AG20443 (cell line): ENCODE measurements around the gene MYO15B.

Experiments used
- DNase-seq: peaks from one replicate; pipeline ENCODE4 v3.0.0; 2012; ENCODE audit warnings: low spot score, mixed read lengths

The MYO15B gene

GRCh38 chr17:75558666-75559530 lies 28.7 kb upstream of the MYO15B start:
- DNase-seq, result no peak

GRCh38 chr17:75559958-75560533 lies 27.6 kb upstream of the MYO15B start:
- no peak for DNase-seq

- DNase-seq, result peak; percentile 84
Measured at GRCh38 chr17:75561927-75562603, 25.5 kb upstream of the MYO15B start.

GRCh38 chr17:75563063-75563758 lies 24.4 kb upstream of the MYO15B start:
- DNase-seq, result no peak

GRCh38 chr17:75564195-75564594 lies 23.4 kb upstream of the MYO15B start:
- no peak for DNase-seq

GRCh38 chr17:75565066-75565465 lies 22.5 kb upstream of the MYO15B start:
- DNase-seq, result peak; percentile 85

- no peak for DNase-seq
Measured at GRCh38 chr17:75565618-75566017, 22.0 kb upstream of the MYO15B start.

GRCh38 chr17:75566416-75566815 lies 21.2 kb upstream of the MYO15B start:
- DNase-seq, result no peak

- no peak for DNase-seq
Measured at GRCh38 chr17:75566834-75567233, 20.8 kb upstream of the MYO15B start.

- no peak for DNase-seq
Measured at GRCh38 chr17:75568412-75569255, 19.0 kb upstream of the MYO15B start.

GRCh38 chr17:75570034-75570676 lies 17.4 kb upstream of the MYO15B start:
- no peak for DNase-seq

- no peak for DNase-seq
Measured at GRCh38 chr17:75570772-75571171, 16.8 kb upstream of the MYO15B start.

GRCh38 chr17:75571197-75571884 lies 16.3 kb upstream of the MYO15B start:
- no peak for DNase-seq

GRCh38 chr17:75571885-75572215 lies 15.8 kb upstream of the MYO15B start:
- no peak for DNase-seq

- DNase-seq, result no peak
Measured at GRCh38 chr17:75572713-75573539, 14.7 kb upstream of the MYO15B start.

GRCh38 chr17:75573540-75573957 lies 14.1 kb upstream of the MYO15B start:
- DNase-seq, result no peak

GRCh38 chr17:75573994-75574393 lies 13.6 kb upstream of the MYO15B start:
- no peak for DNase-seq

- DNase-seq, result no peak
Measured at GRCh38 chr17:75574404-75575036, 13.1 kb upstream of the MYO15B start.

GRCh38 chr17:75575197-75575596 lies 12.4 kb upstream of the MYO15B start:
- DNase-seq, result no peak
